Measurements from ENCODE around the gene UVRAG. TPM values are rescaled to one million over a fixed set of nuclear protein-coding genes. Genes with fewer than 3 reads are reported as not detected.
A peak's percentile ranks its signal among the peaks of the same experiment; 100 is the strongest.

UVRAG gene
- polyA plus RNA-seq, 1 donor = 13.8 TPM

- H3K27me3 ChIP-seq (ENCODE audit: control insufficient read depth, insufficient read depth, low read length) = no peaks in the 10 kb centered on the region
- H3K9me3 ChIP-seq (ENCODE audit: control insufficient read depth, low read depth, low read length) = no peaks in the 10 kb centered on the region
- no peak overlapping the region for H3K4me3 ChIP-seq (ENCODE audit: low read length)
- peak; percentile 43 to 60 for DNase-seq
- H3K4me1 ChIP-seq (ENCODE audit: control insufficient read depth, insufficient read depth, low read length) = peaks cover 13% of the 10 kb centered on the region
- H3K36me3 ChIP-seq (ENCODE audit: control insufficient read depth, insufficient read depth, low read length) = peaks cover 63% of the 10 kb centered on the region
- no CpG with 5 or more reads among the region's 4 CpGs for WGBS (ENCODE audit: insufficient coverage, low lambda C conversion rate)
- no peak overlapping the region for H3K27ac ChIP-seq (ENCODE audit: low read length)
Observed at GRCh38 chr11:75795276-75796090, 19.5 kb upstream of the UVRAG start.

DNA sequence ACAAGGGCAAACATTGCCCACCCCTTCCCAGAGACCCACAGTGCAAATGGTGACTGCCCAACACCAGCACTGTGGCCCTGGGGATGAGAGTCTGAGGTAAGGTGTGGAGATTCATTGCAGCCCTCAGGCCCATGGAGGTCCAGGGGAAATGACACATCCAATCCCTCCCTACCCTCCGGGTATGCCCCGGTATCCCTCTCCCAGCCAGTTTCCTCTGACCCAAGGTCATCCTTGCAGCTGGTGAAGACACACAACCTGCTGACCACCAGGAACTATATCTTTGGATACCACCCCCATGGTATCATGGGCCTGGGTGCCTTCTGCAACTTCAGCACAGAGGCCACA, 18.9 kb upstream of the UVRAG start:
- no peak overlapping the region for H3K4me3 ChIP-seq (ENCODE audit: low read length)
- peaks cover 61% of the 10 kb centered on the region for H3K36me3 ChIP-seq (ENCODE audit: control insufficient read depth, insufficient read depth, low read length)
- no peak for DNase-seq
- peaks cover 13% of the 10 kb centered on the region for H3K4me1 ChIP-seq (ENCODE audit: control insufficient read depth, insufficient read depth, low read length)
- H3K27ac ChIP-seq (ENCODE audit: low read length) = no peak overlapping the region
- WGBS (ENCODE audit: insufficient coverage, low lambda C conversion rate) = no CpG with 5 or more reads among the region's 2 CpGs
- no peaks in the 10 kb centered on the region for H3K27me3 ChIP-seq (ENCODE audit: control insufficient read depth, insufficient read depth, low read length)
- no peaks in the 10 kb centered on the region for H3K9me3 ChIP-seq (ENCODE audit: control insufficient read depth, low read depth, low read length)

DNA sequence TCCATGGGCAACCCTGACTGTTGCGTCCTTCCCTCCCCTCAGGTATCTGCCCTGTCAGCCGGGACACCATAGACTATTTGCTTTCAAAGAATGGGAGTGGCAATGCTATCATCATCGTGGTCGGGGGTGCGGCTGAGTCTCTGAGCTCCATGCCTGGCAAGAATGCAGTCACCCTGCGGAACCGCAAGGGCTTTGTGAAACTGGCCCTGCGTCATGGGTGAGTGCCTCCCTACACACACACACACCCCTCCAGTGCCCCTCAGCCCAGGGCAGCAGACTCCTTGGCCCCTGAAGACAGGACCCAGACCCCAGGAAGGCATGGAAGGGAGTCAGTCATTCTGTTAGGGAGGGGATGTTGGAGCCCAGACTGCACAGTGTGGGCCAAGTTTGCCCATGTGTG, 17.9 kb upstream of the UVRAG start:
- Histone ChIP-seq H3K9me3 (ENCODE audit: control insufficient read depth, low read depth, low read length) (no peaks in the 10 kb centered on the region), H3K27ac (ENCODE audit: low read length) (no peak overlapping the region), H3K36me3 (ENCODE audit: control insufficient read depth, insufficient read depth, low read length) (peaks cover 58% of the 10 kb centered on the region), H3K4me1 (ENCODE audit: control insufficient read depth, insufficient read depth, low read length) (peaks cover 13% of the 10 kb centered on the region), H3K27me3 (ENCODE audit: control insufficient read depth, insufficient read depth, low read length) (no peaks in the 10 kb centered on the region), H3K4me3 (ENCODE audit: low read length) (no peak overlapping the region)
- WGBS (ENCODE audit: insufficient coverage, low lambda C conversion rate) = no CpG with 5 or more reads among the region's 8 CpGs
- DNase-seq = peak in 1 of 2 donors; percentile 19

DNA sequence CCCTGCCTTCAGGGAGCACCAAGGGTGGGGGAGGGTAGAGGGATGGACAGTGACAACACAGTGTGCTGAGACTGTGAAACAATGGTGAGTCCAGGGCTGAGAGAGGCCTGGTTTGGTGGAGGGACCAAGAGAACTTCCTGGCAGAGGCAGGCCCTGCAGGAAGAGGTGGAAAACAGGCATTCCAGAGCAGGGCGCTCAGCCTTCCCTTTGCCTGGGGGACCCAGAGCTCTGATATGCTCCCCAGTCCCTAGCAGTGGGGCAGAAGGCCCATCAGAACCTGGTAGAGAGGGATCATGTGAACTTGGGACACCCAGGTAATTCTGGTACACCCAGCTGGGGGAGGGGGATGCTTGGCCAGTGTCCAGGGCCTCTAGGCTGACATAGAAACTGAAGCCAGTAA, 17.2 kb upstream of the UVRAG start:
- Histone ChIP-seq H3K4me3 (ENCODE audit: low read length) (no peak overlapping the region), H3K27ac (ENCODE audit: low read length) (no peak overlapping the region), H3K4me1 (ENCODE audit: control insufficient read depth, insufficient read depth, low read length) (peaks cover 13% of the 10 kb centered on the region), H3K36me3 (ENCODE audit: control insufficient read depth, insufficient read depth, low read length) (peaks cover 58% of the 10 kb centered on the region), H3K9me3 (ENCODE audit: control insufficient read depth, low read depth, low read length) (no peaks in the 10 kb centered on the region), H3K27me3 (ENCODE audit: control insufficient read depth, insufficient read depth, low read length) (no peaks in the 10 kb centered on the region)
- no peak for DNase-seq
- WGBS (ENCODE audit: insufficient coverage, low lambda C conversion rate) = no CpG with 5 or more reads among the region's 1 CpG

DNA sequence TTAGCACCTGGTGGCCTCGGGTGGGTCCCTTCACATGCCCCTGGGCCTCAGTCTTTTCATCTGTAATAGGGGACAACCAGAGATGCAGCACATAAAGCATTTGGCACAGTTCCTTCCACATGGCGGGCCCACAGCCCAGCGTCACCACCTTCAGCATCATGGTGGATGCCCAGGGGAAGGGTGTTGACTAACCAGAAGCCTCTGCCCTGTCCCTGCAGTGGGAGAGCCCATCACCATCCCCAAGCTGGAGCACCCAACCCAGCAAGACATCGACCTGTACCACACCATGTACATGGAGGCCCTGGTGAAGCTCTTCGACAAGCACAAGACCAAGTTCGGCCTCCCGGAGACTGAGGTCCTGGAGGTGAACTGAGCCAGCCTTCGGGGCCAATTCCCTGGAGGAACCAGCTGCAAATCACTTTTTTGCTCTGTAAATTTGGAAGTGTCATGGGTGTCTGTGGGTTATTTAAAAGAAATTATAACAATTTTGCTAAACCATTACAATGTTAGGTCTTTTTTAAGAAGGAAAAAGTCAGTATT, 14.8 kb upstream of the UVRAG start:
- Histone ChIP-seq H3K36me3 (ENCODE audit: control insufficient read depth, insufficient read depth, low read length) (peaks cover 49% of the 10 kb centered on the region), H3K4me3 (ENCODE audit: low read length) (no peak overlapping the region), H3K27ac (ENCODE audit: low read length) (no peak overlapping the region), H3K27me3 (ENCODE audit: control insufficient read depth, insufficient read depth, low read length) (no peaks in the 10 kb centered on the region), H3K9me3 (ENCODE audit: control insufficient read depth, low read depth, low read length) (no peaks in the 10 kb centered on the region), H3K4me1 (ENCODE audit: control insufficient read depth, insufficient read depth, low read length) (peaks cover 13% of the 10 kb centered on the region)
- no CpG with 5 or more reads among the region's 8 CpGs for whole genome bisulfite sequencing (ENCODE audit: insufficient coverage, low lambda C conversion rate)
- no peak for DNase-seq

GRCh38 chr11:75800728-75801361, 14.2 kb upstream of the UVRAG start:
- no peaks in the 10 kb centered on the region for H3K27me3 ChIP-seq (ENCODE audit: control insufficient read depth, insufficient read depth, low read length)
- no peak for DNase-seq
- no peaks in the 10 kb centered on the region for H3K9me3 ChIP-seq (ENCODE audit: control insufficient read depth, low read depth, low read length)
- H3K4me1 ChIP-seq (ENCODE audit: control insufficient read depth, insufficient read depth, low read length) = peaks cover 9% of the 10 kb centered on the region
- H3K4me3 ChIP-seq (ENCODE audit: low read length) = no peak overlapping the region
- H3K36me3 ChIP-seq (ENCODE audit: control insufficient read depth, insufficient read depth, low read length) = peaks cover 49% of the 10 kb centered on the region
- H3K27ac ChIP-seq (ENCODE audit: low read length) = no peak overlapping the region
- no CpG with 5 or more reads among the region's 6 CpGs for WGBS (ENCODE audit: insufficient coverage, low lambda C conversion rate)

- no peak for DNase-seq
- no peak overlapping the region for H3K27ac ChIP-seq (ENCODE audit: low read length)
- H3K36me3 ChIP-seq (ENCODE audit: control insufficient read depth, insufficient read depth, low read length) = peaks cover 46% of the 10 kb centered on the region
- WGBS (ENCODE audit: insufficient coverage, low lambda C conversion rate) = no CpG with 5 or more reads among the region's 9 CpGs
- H3K4me1 ChIP-seq (ENCODE audit: control insufficient read depth, insufficient read depth, low read length) = peaks cover 2% of the 10 kb centered on the region
- no peaks in the 10 kb centered on the region for H3K27me3 ChIP-seq (ENCODE audit: control insufficient read depth, insufficient read depth, low read length)
- H3K9me3 ChIP-seq (ENCODE audit: control insufficient read depth, low read depth, low read length) = no peaks in the 10 kb centered on the region
- H3K4me3 ChIP-seq (ENCODE audit: low read length) = no peak overlapping the region
Observed at GRCh38 chr11:75801362-75802020, 13.5 kb upstream of the UVRAG start.

DNA sequence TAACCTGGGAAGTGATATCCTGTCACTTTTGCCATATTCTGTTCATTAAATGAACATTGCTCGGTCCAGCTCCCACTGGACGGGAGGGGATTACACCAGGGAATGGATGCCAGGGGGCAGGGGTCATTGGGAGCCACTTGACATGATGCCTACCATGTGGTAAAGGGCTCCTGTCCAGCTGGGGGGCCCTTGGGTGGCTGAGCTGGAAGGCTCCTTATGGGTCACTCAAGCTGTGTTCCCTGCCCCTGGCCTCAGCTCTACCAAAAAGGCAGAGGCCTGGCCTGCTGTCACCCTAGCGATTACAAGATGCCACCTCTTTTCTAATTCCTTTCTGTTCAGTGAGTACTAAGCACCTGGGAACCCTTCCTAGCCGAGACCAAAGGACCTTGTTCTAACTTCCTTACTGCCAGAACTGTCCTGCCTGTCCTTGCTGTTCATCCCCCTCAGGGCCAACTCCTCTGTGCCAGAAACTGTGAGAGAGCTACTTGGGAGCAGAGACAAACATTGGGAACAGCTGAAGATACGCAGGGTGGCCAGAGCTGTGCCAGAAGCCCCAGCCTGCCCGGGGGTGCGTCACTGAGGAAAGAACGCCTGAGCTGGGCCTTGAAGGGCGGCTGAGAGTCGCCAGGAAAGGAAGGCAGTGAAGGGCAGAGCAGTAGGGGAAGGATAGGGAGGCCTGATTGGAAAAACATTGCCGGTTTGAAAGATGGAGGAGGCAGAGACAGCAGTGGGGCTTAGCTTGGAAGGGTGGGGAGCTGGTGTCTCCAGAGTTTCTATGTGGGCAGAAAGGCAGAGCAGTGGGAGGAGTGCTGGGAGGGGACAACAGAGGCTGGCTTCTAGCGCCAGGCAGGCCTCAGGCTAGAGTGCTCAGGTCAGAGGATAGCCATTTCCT, 12.7 kb upstream of the UVRAG start:
- WGBS (ENCODE audit: insufficient coverage, low lambda C conversion rate) = no CpG with 5 or more reads among the region's 12 CpGs
- H3K4me3 ChIP-seq (ENCODE audit: low read length) = no peak overlapping the region
- H3K27me3 ChIP-seq (ENCODE audit: control insufficient read depth, insufficient read depth, low read length) = no peaks in the 10 kb centered on the region
- no peaks in the 10 kb centered on the region for H3K4me1 ChIP-seq (ENCODE audit: control insufficient read depth, insufficient read depth, low read length)
- H3K27ac ChIP-seq (ENCODE audit: low read length) = no peak overlapping the region
- H3K36me3 ChIP-seq (ENCODE audit: control insufficient read depth, insufficient read depth, low read length) = peaks cover 39% of the 10 kb centered on the region
- no peak for DNase-seq
- no peaks in the 10 kb centered on the region for H3K9me3 ChIP-seq (ENCODE audit: control insufficient read depth, low read depth, low read length)

- DNase-seq = peak; percentile 50 to 53
- no peak overlapping the region for H3K27ac ChIP-seq (ENCODE audit: low read length)
- no peaks in the 10 kb centered on the region for H3K4me1 ChIP-seq (ENCODE audit: control insufficient read depth, insufficient read depth, low read length)
- H3K27me3 ChIP-seq (ENCODE audit: control insufficient read depth, insufficient read depth, low read length) = no peaks in the 10 kb centered on the region
- no peak overlapping the region for H3K4me3 ChIP-seq (ENCODE audit: low read length)
- H3K36me3 ChIP-seq (ENCODE audit: control insufficient read depth, insufficient read depth, low read length) = peaks cover 30% of the 10 kb centered on the region
- WGBS (ENCODE audit: insufficient coverage, low lambda C conversion rate) = 40% methylated on average over 4 of the region's 10 CpGs
- no peaks in the 10 kb centered on the region for H3K9me3 ChIP-seq (ENCODE audit: control insufficient read depth, low read depth, low read length)
Observed at GRCh38 chr11:75802913-75803820, 11.8 kb upstream of the UVRAG start.
